DND-41 (cell line): ENCODE results near the gene FNDC11.
"Not testable (repeated sequence)": the region's sequence is repeated elsewhere in the genome, so short reads cannot be mapped to it uniquely, and the experiment has no call there.

Experiments used
- ATAC-seq: fragments of 200-7000 bp; cut with Tn5 transposase; 3 replicates; pipeline ENCODE4 v1.9.1; 2021; ENCODE audit warnings: low read depth; ENCODE audit not compliant: insufficient read depth
- DNase-seq: peaks from one replicate; pipeline ENCODE4 v3.0.0-alpha.2; 2020
- H2AFZ ChIP-seq: 2 replicates; pipeline ENCODE4 v1.6.0; 2012; ENCODE audit warnings: low read depth, low read length
- H3K27ac ChIP-seq: 2 replicates; pipeline ENCODE4 v1.5.1; 2012; ENCODE audit warnings: low read length, inconsistent platforms
- H3K27me3 ChIP-seq: fragments of 200-600 bp; sonication (generic); 2 replicates; pipeline ENCODE4 v1.6.0; 2012; ENCODE audit warnings: low read length, mild to moderate bottlenecking, inconsistent platforms; ENCODE audit not compliant: insufficient read depth, poor library complexity
- H3K36me3 ChIP-seq: 2 replicates; pipeline ENCODE4 v1.5.1; 2012; ENCODE audit warnings: low read length, inconsistent platforms; ENCODE audit not compliant: insufficient read depth
- H3K4me1 ChIP-seq: 2 replicates; pipeline ENCODE4 v1.5.1; 2012; ENCODE audit warnings: mild to moderate bottlenecking, low read length; ENCODE audit not compliant: insufficient read depth
- H3K4me2 ChIP-seq: 2 replicates; pipeline ENCODE4 v1.6.0; 2012; ENCODE audit warnings: mild to moderate bottlenecking, moderate library complexity, low read length, inconsistent platforms; ENCODE audit not compliant: insufficient read depth
- H3K4me3 ChIP-seq, 2 experiments: fragments of 200-600 bp in 1 of 2; shearing (Covaris generic) in 1 of 2; 2 replicates each; pipeline ENCODE4 v1.5.1; 2012 to 2016; ENCODE audit warnings: inconsistent platforms in 2 of 2, low read length in 2 of 2, mild to moderate bottlenecking in 2 of 2, low read depth in 1 of 2, moderate library complexity in 1 of 2
- H3K79me2 ChIP-seq: 2 replicates; pipeline ENCODE4 v1.6.0; 2012; ENCODE audit warnings: low read length, inconsistent platforms; ENCODE audit not compliant: insufficient read depth
- H3K9ac ChIP-seq: 2 replicates; pipeline ENCODE4 v1.6.0; 2012; ENCODE audit warnings: low read depth, mild to moderate bottlenecking, inconsistent platforms, low read length, moderate library complexity
- H3K9me3 ChIP-seq: 2 replicates; pipeline ENCODE4 v1.5.1; 2012; ENCODE audit warnings: low read length, moderate library complexity, mild to moderate bottlenecking, inconsistent platforms; ENCODE audit not compliant: insufficient read depth, severe bottlenecking
- H4K20me1 ChIP-seq: 2 replicates; pipeline ENCODE4 v1.6.0; 2012; ENCODE audit warnings: low read length; ENCODE audit not compliant: insufficient read depth
- EZH2 ChIP-seq: IDR thresholded peaks from 3 replicates; pipeline ENCODE4 v1.6.1; 2012; ENCODE audit warnings: borderline replicate concordance, low read depth, mild to moderate bottlenecking, moderate library complexity, low read length, inconsistent platforms; ENCODE audit not compliant: severe bottlenecking
- TF ChIP-seq, protein P1 (sequence below): IDR thresholded peaks from 2 replicates; pipeline ENCODE4 v1.5.1; 2012; ENCODE audit warnings: borderline replicate concordance, low read length, moderate library complexity, mild to moderate bottlenecking; ENCODE audit not compliant: poor library complexity, severe bottlenecking; ENCODE audit errors: extremely low read depth

The FNDC11 gene

DNA sequence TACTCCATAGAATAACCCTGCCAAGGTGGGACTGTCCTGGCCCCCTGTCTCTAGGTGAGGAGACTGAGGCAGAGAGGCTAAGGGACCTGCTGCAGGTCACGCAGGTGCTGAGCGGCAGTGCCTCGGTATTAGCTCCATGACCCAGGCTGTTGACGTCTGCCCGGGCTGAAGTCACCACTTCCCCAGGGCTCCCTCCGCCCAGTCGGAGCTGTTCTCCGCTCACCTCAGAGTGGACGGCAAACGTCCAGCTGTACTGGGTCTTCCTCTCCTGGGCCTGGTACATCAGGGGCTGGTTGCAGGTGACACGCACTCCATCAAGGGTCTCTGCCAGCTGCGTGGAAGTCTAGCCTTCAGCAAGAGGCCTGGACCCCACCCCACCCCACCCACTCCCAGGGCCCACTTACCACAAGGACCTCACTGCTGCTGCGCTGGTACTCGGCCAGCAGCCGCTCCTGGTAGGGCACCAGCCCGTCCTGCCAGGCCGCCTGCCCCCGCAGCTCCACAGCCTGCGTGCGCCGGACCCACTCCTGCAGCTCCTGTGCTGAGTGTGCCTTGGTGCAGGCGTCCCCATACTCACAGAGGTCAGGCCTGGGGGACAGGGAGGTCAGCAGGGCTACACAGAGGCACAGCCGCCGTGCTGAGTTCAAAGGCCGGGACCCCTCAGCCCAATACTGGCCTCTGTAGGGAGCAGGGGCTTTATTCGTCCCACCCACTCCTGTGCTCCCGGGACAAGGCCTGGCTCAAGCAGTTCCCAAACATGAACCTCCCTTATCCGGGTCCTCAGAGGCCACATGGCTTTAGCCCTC lies 16.5 kb downstream of the FNDC11 start:
- no peak overlapping the region for H3K4me3 ChIP-seq
- TF ChIP-seq EZH2: no peak
- TF ChIP-seq, protein P1, sequence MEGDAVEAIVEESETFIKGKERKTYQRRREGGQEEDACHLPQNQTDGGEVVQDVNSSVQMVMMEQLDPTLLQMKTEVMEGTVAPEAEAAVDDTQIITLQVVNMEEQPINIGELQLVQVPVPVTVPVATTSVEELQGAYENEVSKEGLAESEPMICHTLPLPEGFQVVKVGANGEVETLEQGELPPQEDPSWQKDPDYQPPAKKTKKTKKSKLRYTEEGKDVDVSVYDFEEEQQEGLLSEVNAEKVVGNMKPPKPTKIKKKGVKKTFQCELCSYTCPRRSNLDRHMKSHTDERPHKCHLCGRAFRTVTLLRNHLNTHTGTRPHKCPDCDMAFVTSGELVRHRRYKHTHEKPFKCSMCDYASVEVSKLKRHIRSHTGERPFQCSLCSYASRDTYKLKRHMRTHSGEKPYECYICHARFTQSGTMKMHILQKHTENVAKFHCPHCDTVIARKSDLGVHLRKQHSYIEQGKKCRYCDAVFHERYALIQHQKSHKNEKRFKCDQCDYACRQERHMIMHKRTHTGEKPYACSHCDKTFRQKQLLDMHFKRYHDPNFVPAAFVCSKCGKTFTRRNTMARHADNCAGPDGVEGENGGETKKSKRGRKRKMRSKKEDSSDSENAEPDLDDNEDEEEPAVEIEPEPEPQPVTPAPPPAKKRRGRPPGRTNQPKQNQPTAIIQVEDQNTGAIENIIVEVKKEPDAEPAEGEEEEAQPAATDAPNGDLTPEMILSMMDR: no peak
- H3K9me3 ChIP-seq: no peaks in the 10 kb centered on the region
- peaks cover 39% of the 10 kb centered on the region for H4K20me1 ChIP-seq
- no peak overlapping the region for H3K27ac ChIP-seq
- H2AFZ ChIP-seq: no peak overlapping the region
- no peaks in the 10 kb centered on the region for H3K36me3 ChIP-seq
- no peak overlapping the region for H3K9ac ChIP-seq
- DNase-seq: no peak
- ATAC-seq: no peak
- no peak overlapping the region for H3K4me2 ChIP-seq
- H3K27me3 ChIP-seq: peaks cover 13% of the 10 kb centered on the region
- H3K79me2 ChIP-seq: no peaks in the 10 kb centered on the region; the same call in 1 of the 2 replicates
- H3K4me1 ChIP-seq: peaks cover 28% of the 10 kb centered on the region

DNA sequence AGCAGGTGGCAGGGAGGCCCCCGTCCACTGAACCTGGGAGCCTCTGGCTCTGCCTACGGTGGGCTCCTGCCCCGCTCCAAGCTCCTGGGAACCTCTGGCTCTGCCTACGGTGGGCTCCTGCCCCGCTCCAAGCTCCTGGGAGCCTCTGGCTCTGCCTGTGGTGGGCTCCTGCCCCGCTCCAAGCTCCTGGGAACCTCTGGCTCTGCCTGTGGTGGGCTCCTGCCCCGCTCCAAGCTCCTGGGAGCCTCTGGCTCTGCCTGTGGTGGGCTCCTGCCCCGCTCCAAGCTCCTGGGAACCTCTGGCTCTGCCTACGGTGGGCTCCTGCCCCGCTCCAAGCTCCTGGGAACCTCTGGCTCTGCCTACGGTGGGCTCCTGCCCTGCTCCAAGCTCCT lies 17.1 kb downstream of the FNDC11 start:
- DNase-seq, H3K4me2 ChIP-seq, H2AFZ ChIP-seq, ATAC-seq, H3K9ac ChIP-seq, H3K27ac ChIP-seq, H3K9me3 ChIP-seq, H3K79me2 ChIP-seq, H3K4me3 ChIP-seq, H3K36me3 ChIP-seq: not testable (repeated sequence)
- Histone ChIP-seq H4K20me1 (peaks cover 39% of the 10 kb centered on the region), H3K4me1 (peaks cover 28% of the 10 kb centered on the region), H3K27me3 (peaks cover 13% of the 10 kb centered on the region)

DNA sequence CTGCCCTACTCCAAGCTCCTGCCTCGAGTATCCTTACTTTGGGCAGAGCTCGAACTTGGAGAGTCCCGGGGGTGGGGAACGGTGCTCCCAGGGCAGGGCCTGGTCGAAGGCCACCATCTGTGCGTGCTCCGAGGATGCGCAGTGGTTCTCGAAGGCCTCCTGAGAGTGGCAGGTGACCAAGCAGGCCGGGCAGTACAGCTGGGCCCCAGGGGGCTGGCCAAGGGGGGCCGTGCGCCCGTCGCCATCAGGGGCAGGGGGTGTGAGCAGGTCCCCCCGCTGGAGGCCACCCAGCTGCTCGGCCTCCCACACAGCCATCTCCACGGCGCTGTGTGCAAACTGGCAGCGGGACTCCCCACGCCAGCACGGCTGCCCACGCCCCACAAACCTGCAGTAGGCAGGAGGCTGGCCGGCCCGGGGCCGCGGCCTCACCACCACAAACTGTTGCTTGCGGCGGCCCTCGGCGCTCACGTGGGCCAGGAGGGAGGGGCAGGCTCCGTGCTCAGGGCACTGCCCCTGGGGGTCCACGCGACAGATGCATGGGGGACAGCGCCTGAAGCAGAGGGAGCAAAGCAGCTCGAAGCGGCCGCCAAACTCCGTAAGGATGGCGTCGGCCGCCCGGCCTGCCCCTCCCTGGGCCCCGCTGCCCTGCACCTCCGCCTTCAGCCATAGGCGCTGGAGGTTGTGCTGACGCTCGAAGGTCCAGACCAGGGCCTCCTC lies 18.3 kb downstream of the FNDC11 start:
- Histone ChIP-seq H3K9me3 (no peaks in the 10 kb centered on the region), H3K27me3 (peaks cover 13% of the 10 kb centered on the region), H4K20me1 (peaks cover 33% of the 10 kb centered on the region), H3K4me3 (no peak overlapping the region), H2AFZ (no peak overlapping the region), H3K79me2 (no peaks in the 10 kb centered on the region; the same call in 1 of the 2 replicates), H3K27ac (no peak overlapping the region), H3K9ac (no peak overlapping the region; the same call in 1 of the 2 replicates), H3K4me2 (no peak overlapping the region), H3K4me1 (peaks cover 28% of the 10 kb centered on the region), H3K36me3 (no peaks in the 10 kb centered on the region)
- no peak for TF ChIP-seq EZH2
- TF ChIP-seq, protein P1: no peak
- ATAC-seq: no peak
- no peak for DNase-seq
